HepG2 (cell line): ENCODE measurements around the gene TP53. TPM values are rescaled to one million over a fixed set of nuclear protein-coding genes. Genes with fewer than 3 reads are reported as not detected.
A peak's percentile ranks its signal among the peaks of the same experiment; 100 is the strongest.

Experiments used
- ATAC-seq: fragments of 200-7000 bp; cut with Tn5 transposase; 3 replicates; pipeline ENCODE4 v1.9.1; 2020; ENCODE audit warnings: mild to moderate bottlenecking, moderate library complexity
- BruUV-seq: library from RNA; stranded (reverse); fragments of 400-500 nt; replicated peaks from 2 replicates; lab custom pipeline; 2021; lab: Mats Ljungman, UMichigan
- CTCF ChIA-PET: fragments of 300-600 bp; formaldehyde crosslinking; extraction: SDS; loops from one replicate; lab custom pipeline; 2021; ENCODE audit warnings: low total read pairs, inconsistent platforms, low intra/inter-chr PET ratio; lab: Yijun Ruan, JAX
- POLR2A ChIA-PET: fragments of 350-600 bp; sonication (Branson Sonifier 250); formaldehyde crosslinking; loops from one replicate; lab custom pipeline; 2020; ENCODE audit warnings: antibody characterized with exemption, inconsistent platforms; lab: Yijun Ruan, JAX
- DNase-seq: peaks from one replicate; pipeline ENCODE4 v3.0.0-alpha.2; 2015; ENCODE audit warnings: low spot score
- FAIRE-seq: peaks from 3 replicates; lab custom pipeline; 2011; peaks lifted over from hg19 to GRCh38; lab: Jason Lieb, UNC
- H2AFZ ChIP-seq: one replicate; pipeline ENCODE4 v1.6.1; 2011; ENCODE audit warnings: low read length, inconsistent platforms
- H3K27ac ChIP-seq: fragments of 300-600 bp; 3 replicates; pipeline ENCODE4 v1.8.0; 2011; ENCODE audit warnings: mixed run types, mild to moderate bottlenecking, mixed read lengths, low read length, inconsistent platforms; ENCODE audit not compliant: insufficient read depth; ENCODE audit errors: extremely low read length
- H3K27me3 ChIP-seq, 2 experiments: fragments of 200-600 bp in 1 of 2; 2 replicates in 1 of 2; 3 replicates in 1 of 2; pipeline versions ENCODE4 v1.6.0 to v1.8.0; 2011; ENCODE audit warnings: low read length in 2 of 2, mild to moderate bottlenecking in 2 of 2, moderate library complexity in 2 of 2, inconsistent platforms in 1 of 2; ENCODE audit not compliant: insufficient read depth in 2 of 2, control insufficient read depth in 1 of 2
- H3K36me3 ChIP-seq, 2 experiments: fragments of 200-600 bp in 1 of 2; replicated peaks in 1 of 2; 2 replicates in 1 of 2; 3 replicates in 1 of 2; pipeline versions ENCODE4 v1.5.1 to v1.8.0; 2011; ENCODE audit warnings: low read length in 2 of 2, inconsistent platforms in 1 of 2; ENCODE audit not compliant: insufficient read depth in 2 of 2, control insufficient read depth in 1 of 2
- H3K4me1 ChIP-seq: 2 replicates; pipeline ENCODE4 v1.5.1; 2012; ENCODE audit warnings: low read length, inconsistent platforms; ENCODE audit not compliant: insufficient read depth
- H3K4me2 ChIP-seq: 2 replicates; pipeline ENCODE4 v1.6.0; 2011; ENCODE audit warnings: low read depth, low read length, inconsistent platforms
- H3K4me3 ChIP-seq, 3 experiments: fragments of 200-600 bp in 1 of 3; sonication (generic), shearing (Covaris generic) in 1 of 3; replicated peaks in 1 of 3; 2 replicates each; pipeline ENCODE4 v1.5.1; 2011 to 2016; ENCODE audit warnings: low read length in 3 of 3, inconsistent platforms in 2 of 3, low read depth in 2 of 3, mild to moderate bottlenecking in 2 of 3, control low read depth in 1 of 3, mixed read lengths in 1 of 3; ENCODE audit not compliant: insufficient read depth in 1 of 3
- H3K79me2 ChIP-seq: one replicate; pipeline ENCODE4 v1.6.1; 2011; ENCODE audit warnings: low read length, inconsistent platforms; ENCODE audit not compliant: insufficient read depth
- H3K9ac ChIP-seq: 2 replicates; pipeline ENCODE4 v1.6.0; 2011; ENCODE audit warnings: mild to moderate bottlenecking, low read depth, low read length, inconsistent platforms; ENCODE audit not compliant: insufficient read depth
- H3K9me3 ChIP-seq: 2 replicates; pipeline ENCODE4 v1.5.1; 2012; ENCODE audit warnings: mild to moderate bottlenecking, low read length
- H4K20me1 ChIP-seq: 2 replicates; pipeline ENCODE4 v1.6.0; 2011; ENCODE audit warnings: inconsistent platforms, mild to moderate bottlenecking, low read length, moderate library complexity; ENCODE audit not compliant: insufficient read depth
- ARID4A ChIP-seq: sonication (generic); formaldehyde crosslinking; IDR thresholded peaks from 2 replicates; pipeline ENCODE4 v1.5.0; 2020; ENCODE audit warnings: mild to moderate bottlenecking, missing genetic modification reagents, borderline replicate concordance
- EP300 ChIP-seq, 3 experiments: sonication (generic) in 1 of 3; formaldehyde crosslinking in 1 of 3; IDR thresholded peaks; 2 replicates each; pipeline versions ENCODE4 v1.5.1 to v1.6.1; 2011 to 2020; ENCODE audit warnings: low read depth in 2 of 3, low read length in 2 of 3, borderline replicate concordance in 1 of 3, improper control_type of control experiment in 1 of 3, mild to moderate bottlenecking in 1 of 3, missing genetic modification reagents in 1 of 3, moderate library complexity in 1 of 3
- IKZF4 ChIP-seq: sonication (generic); formaldehyde crosslinking; IDR thresholded peaks from 2 replicates; pipeline ENCODE4 v1.5.1; 2020; ENCODE audit warnings: borderline replicate concordance, mild to moderate bottlenecking, low read depth, missing genetic modification reagents; ENCODE audit errors: not compliant biosample characterization
- NFYC ChIP-seq: IDR thresholded peaks from 2 replicates; pipeline ENCODE4 v1.6.1; 2016; ENCODE audit warnings: missing genetic modification reagents, missing compliant biosample characterization
- NR2C2 ChIP-seq: sonication (generic); formaldehyde crosslinking; IDR thresholded peaks from 2 replicates; pipeline ENCODE4 v1.4.0; 2020; ENCODE audit warnings: missing genetic modification reagents, mild to moderate bottlenecking, moderate library complexity, borderline replicate concordance
- RXRA ChIP-seq: sonication (generic); formaldehyde crosslinking; IDR thresholded peaks from 2 replicates; pipeline ENCODE4 v1.5.1; 2020; ENCODE audit warnings: missing genetic modification reagents
- TFDP1 ChIP-seq: IDR thresholded peaks from 2 replicates; pipeline ENCODE4 v1.6.1; 2016; ENCODE audit warnings: missing compliant biosample characterization, missing genetic modification reagents, borderline replicate concordance
- ZGPAT ChIP-seq: IDR thresholded peaks from 2 replicates; pipeline ENCODE4 v1.6.1; 2016; ENCODE audit warnings: mild to moderate bottlenecking
- ZNF274 ChIP-seq: sonication (generic); formaldehyde crosslinking; IDR thresholded peaks from 2 replicates; pipeline ENCODE4 v1.5.1; 2020; ENCODE audit warnings: mild to moderate bottlenecking, missing genetic modification reagents
- ZNF446 ChIP-seq: sonication (generic); formaldehyde crosslinking; IDR thresholded peaks from 2 replicates; pipeline ENCODE4 v1.5.0; 2020; ENCODE audit warnings: mild to moderate bottlenecking, missing genetic modification reagents
- ZSCAN21 ChIP-seq: sonication (generic); formaldehyde crosslinking; IDR thresholded peaks from 2 replicates; pipeline ENCODE4 v1.8.0; 2022; ENCODE audit warnings: mild to moderate bottlenecking, missing genetic modification reagents, moderate library complexity, borderline replicate concordance
- ZSCAN25 ChIP-seq: sonication (generic); formaldehyde crosslinking; IDR thresholded peaks from 2 replicates; pipeline ENCODE4 v1.8.0; 2022; ENCODE audit warnings: mild to moderate bottlenecking, missing genetic modification reagents
- WGBS: methylation state at CpG from one replicate; pipeline ENCODE4 v1.1.6; 2017; ENCODE audit warnings: low lambda C conversion rate; 5-methylcytosine and 5-hydroxymethylcytosine counted together
- in situ Hi-C: cut with HindIII; loops from 2 replicates; pipeline ENCODE4 v1.10.0; 2017; ENCODE audit warnings: low pct_unique_long_range_greater_than_20kb; ENCODE audit not compliant: extremely low pct_ligation_motif_present
- intact Hi-C: fragments of 100-400 bp; cut with micrococcal nuclease; formaldehyde crosslinking; loops from one replicate; pipeline ENCODE4 v1.10.0; 2022; ENCODE audit not compliant: unreplicated experiment
- polyA plus RNA-seq, 8 experiments: library from polyadenylated mRNA; depleted of rRNA in 3 of 8; stranded (reverse) in 7 of 8; unstranded in 1 of 8; fragments of >200 nt; fragmentation: Illumina TruSeq in 4 of 8; extraction: Trizol in 4 of 8; gene quantifications; 2 replicates each; pipeline versions ENCODE4 v1.2.1 to v1.2.3, GENCODE V29; 2011 to 2016; ENCODE audit warnings: low read depth in 4 of 8, missing spikeins in 1 of 8, mixed read lengths in 1 of 8; ENCODE audit not compliant: insufficient read depth in 1 of 8
- total RNA-seq, 5 experiments: library from RNA; depleted of rRNA; stranded (reverse); fragments of >200 nt; fragmentation: Illumina TruSeq; extraction: Trizol; gene quantifications; 2 replicates each; pipeline ENCODE4 v1.2.3, GENCODE V29; 2016; ENCODE audit warnings: low read depth in 1 of 5
- TF ChIP-seq, protein P1 (sequence below): sonication (generic); formaldehyde crosslinking; IDR thresholded peaks from 2 replicates; pipeline ENCODE4 v1.4.0; 2020; ENCODE audit warnings: missing genetic modification reagents, mild to moderate bottlenecking, borderline replicate concordance

TP53 gene
- total and polyA plus RNA-seq, 2 of the 13 experiments (the other 11 are each of a cell fraction or from before 2014, with no cell fraction given): 17.1 to 29.9 TPM

DNA sequence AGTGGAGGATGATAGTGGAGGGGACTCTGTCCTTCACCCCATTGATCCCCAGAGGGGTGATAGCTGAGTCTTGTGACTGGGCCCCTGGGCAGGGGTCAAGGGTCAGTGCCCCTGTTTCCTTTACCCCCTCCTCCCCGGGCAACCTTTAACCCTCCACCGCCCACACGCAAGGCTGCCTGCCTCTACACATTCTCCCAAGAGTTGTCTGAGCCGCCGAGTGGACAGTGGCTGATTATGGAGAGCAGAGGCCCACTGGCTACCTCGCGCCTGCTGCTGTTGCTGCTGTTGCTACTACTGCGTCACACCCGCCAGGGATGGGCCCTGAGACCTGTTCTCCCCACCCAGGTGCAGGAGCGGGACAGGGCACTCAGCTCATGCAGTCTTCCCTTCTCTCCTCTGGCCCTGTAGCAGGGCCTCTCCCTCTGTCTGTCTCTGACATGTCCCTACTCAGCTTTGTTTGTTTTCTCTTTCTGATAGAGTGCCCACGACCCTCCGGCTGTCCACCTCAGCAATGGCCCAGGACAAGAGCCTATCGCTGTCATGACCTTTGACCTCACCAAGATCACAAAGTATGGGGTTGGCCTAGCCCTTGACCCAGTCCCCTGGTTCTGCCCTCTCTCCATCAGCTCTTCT is 57.2 kb downstream of the TP53 start, which contains the start of gene SHBG:
TSS of gene SHBG (plus strand) at position 197 of the 633 bp plus-strand sequence. CDS start at position 235, 38 bp downstream.
- FAIRE-seq (no peak), ATAC-seq (peak; percentile 15), DNase-seq (no peak)
- peak within 1 kb of the TSS; percentile 60 for H3K9ac ChIP-seq
- peak within 1 kb of the TSS; percentile 86 for H3K4me2 ChIP-seq
- H4K20me1 ChIP-seq: no peaks in the 10 kb centered on the region
- H3K27me3 ChIP-seq: no peaks in the 10 kb centered on the region; a peak in 1 of 5 replicates
- no peaks in the 10 kb centered on the region for H3K9me3 ChIP-seq
- POLR2A ChIA-PET: interaction anchor here (1.1 to 4.4 kb wide), 8 partner anchors 12 to 226 kb away, joined by 4 to 56 read pairs (median 8); partner anchors contain the start of genes ATP1B2, CD68, FXR2 and MPDU1
- no TSS peak for BruUV-seq
- no peaks in the 10 kb centered on the region for H3K36me3 ChIP-seq
- H3K27ac ChIP-seq: peak within 1 kb of the TSS; percentile 25
- intact Hi-C loops (loop anchor here (5.0 kb wide), 2 partner anchors 42 to 57 kb away; partner anchors contain the start of genes TP53 and WRAP53), in situ Hi-C loops (loop anchor here (5.0 kb wide), 2 partner anchors 57 to 87 kb away; partner anchors contain the start of genes DNAH2, TP53 and WRAP53)
- H3K4me1 ChIP-seq: peaks cover 68% of the 10 kb centered on the region
- H3K79me2 ChIP-seq: peaks cover 15% of the 10 kb centered on the region
- H3K4me3 ChIP-seq: peak within 1 kb of the TSS; percentile 38 to 64 (median 39)
- 0% methylated on average over 11 of the region's 13 CpGs for WGBS
- H2AFZ ChIP-seq: no peak within 1 kb of the TSS
- CTCF ChIA-PET: no interaction called here
- TF ChIP-seq ZNF446 (CRISPR knock-in tag) (0 out of 2 replicates have a peak, but pooled peaks have one; percentile 68), IKZF4 (CRISPR knock-in tag) (no peak), ZSCAN25 (CRISPR knock-in tag) (0 out of 2 replicates have a peak, but pooled peaks have one; percentile 24), ZSCAN21 (CRISPR knock-in tag) (0 out of 2 replicates have a peak, but pooled peaks have one; percentile 31), NR2C2 (CRISPR knock-in tag) (peak; percentile 94), TFDP1 (CRISPR knock-in tag) (peak; percentile 42; the same call in 1 of the 2 replicates), NFYC (no peak), ZNF274 (CRISPR knock-in tag) (peak; percentile 28; the same call in 1 of the 2 replicates), ZGPAT (peak; percentile 67), ARID4A (CRISPR knock-in tag) (peak; percentile 58; the same call in 1 of the 2 replicates), RXRA (CRISPR knock-in tag) (peak; percentile 17; the same call in 1 of the 2 replicates), EP300 (IDR thresholded peaks at IDR 0.05; ENCODE audit: low read depth in 2 of 2, low read length in 2 of 2) (peak in 1 of 2 experiments; percentile 63; a peak in 2 of 4 replicates), EP300 (CRISPR knock-in tag; IDR thresholded peaks at IDR 0.05; ENCODE audit: borderline replicate concordance) (no peak)
- TF ChIP-seq, protein P1, sequence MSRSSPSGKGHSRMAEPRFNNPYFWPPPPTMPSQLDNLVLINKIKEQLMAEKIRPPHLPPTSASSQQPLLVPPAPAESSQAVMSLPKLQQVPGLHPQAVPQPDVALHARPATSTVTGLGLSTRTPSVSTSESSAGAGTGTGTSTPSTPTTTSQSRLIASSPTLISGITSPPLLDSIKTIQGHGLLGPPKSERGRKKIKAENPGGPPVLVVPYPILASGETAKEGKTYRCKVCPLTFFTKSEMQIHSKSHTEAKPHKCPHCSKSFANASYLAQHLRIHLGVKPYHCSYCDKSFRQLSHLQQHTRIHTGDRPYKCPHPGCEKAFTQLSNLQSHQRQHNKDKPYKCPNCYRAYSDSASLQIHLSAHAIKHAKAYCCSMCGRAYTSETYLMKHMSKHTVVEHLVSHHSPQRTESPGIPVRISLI: peak; percentile 22; the same call in 1 of the 2 replicates
